GM10266 (cell line): Measurements from ENCODE around the gene LDB2.

ENCODE experiments used
- DNase-seq: peaks from one replicate; pipeline ENCODE4 v3.0.0; 2012; ENCODE audit errors: extremely low spot score
- CTCF ChIP-seq: IDR thresholded peaks from 2 replicates; pipeline ENCODE4 v1.5.1; 2012; ENCODE audit warnings: mild to moderate bottlenecking, low read depth; ENCODE audit not compliant: control insufficient read depth, insufficient read depth; ENCODE audit errors: missing control alignments

Gene LDB2

GRCh38 chr4:16884673-16885460 is 13.6 kb downstream of the LDB2 start:
- no peak for DNase-seq
- TF ChIP-seq CTCF, result no peak

GRCh38 chr4:16883806-16884205 is 14.6 kb downstream of the LDB2 start:
- TF ChIP-seq CTCF, result no peak

GRCh38 chr4:16881151-16881884 is 17.1 kb downstream of the LDB2 start:
- DNase-seq, result no peak
- TF ChIP-seq CTCF, result no peak

More at GRCh38 chr4:16883806-16884205, 14.6 kb downstream of the LDB2 start:
- no peak for DNase-seq

- no peak for TF ChIP-seq CTCF
- DNase-seq, result no peak
Observed at GRCh38 chr4:16875487-16875886, 23.0 kb downstream of the LDB2 start.

GRCh38 chr4:16869594-16870245 is 28.7 kb downstream of the LDB2 start:
- no peak for TF ChIP-seq CTCF
- no peak for DNase-seq

GRCh38 chr4:16868674-16869073 is 29.8 kb downstream of the LDB2 start:
- no peak for TF ChIP-seq CTCF

More at GRCh38 chr4:16868674-16869073, 29.8 kb downstream of the LDB2 start:
- no peak for DNase-seq
